Measurements from ENCODE around the gene ZNF419.
"Not testable (repeated sequence)": the region's sequence is repeated elsewhere in the genome, so short reads cannot be mapped to it uniquely, and the experiment has no call there.

The ZNF419 gene

GRCh38 chr19:57487477-57488298, at the start of gene ZNF419:
Gene ZNF419, plus strand, starts transcription at chr19:57487750. Its CDS starts 201 bp downstream, at chr19:57487951.
- DNase-seq (ENCODE audit: low spot score) = peak; percentile 87

- DNase-seq (ENCODE audit: low spot score) = no peak
Measured at GRCh38 chr19:57437931-57438330, 49.6 kb upstream of the ZNF419 start.

- DNase-seq (ENCODE audit: low spot score) = no peak
Measured at GRCh38 chr19:57438925-57439324, 48.6 kb upstream of the ZNF419 start.

- DNase-seq (ENCODE audit: low spot score) = no peak
Measured at GRCh38 chr19:57441979-57442752, 45.4 kb upstream of the ZNF419 start.

- DNase-seq (ENCODE audit: low spot score) = no peak
Measured at GRCh38 chr19:57443121-57443696, 44.3 kb upstream of the ZNF419 start.

- no peak for DNase-seq (ENCODE audit: low spot score)
Measured at GRCh38 chr19:57452307-57452706, 35.2 kb upstream of the ZNF419 start.

GRCh38 chr19:57465680-57466381, 21.7 kb upstream of the ZNF419 start:
- no peak for DNase-seq (ENCODE audit: low spot score)

GRCh38 chr19:57466489-57466888, 21.1 kb upstream of the ZNF419 start:
- no peak for DNase-seq (ENCODE audit: low spot score)

GRCh38 chr19:57473646-57474045, 13.9 kb upstream of the ZNF419 start:
- DNase-seq (ENCODE audit: low spot score) = no peak

- DNase-seq (ENCODE audit: low spot score) = peak; percentile 95
Measured at GRCh38 chr19:57477191-57478008, 10.2 kb upstream of the ZNF419 start, which contains the start of gene ZNF772. Gene ZNF772, minus strand, starts transcription at chr19:57477566. Its CDS starts 257 bp downstream, at chr19:57477309.

GRCh38 chr19:57488299-57488644, 722 bp downstream of the ZNF419 start:
- not testable (repeated sequence) for DNase-seq (ENCODE audit: low spot score)

GRCh38 chr19:57499332-57499679, 11.8 kb downstream of the ZNF419 start:
- not testable (repeated sequence) for DNase-seq (ENCODE audit: low spot score)

- peak; percentile 83 for DNase-seq (ENCODE audit: low spot score)
Measured at GRCh38 chr19:57499680-57500395, 12.3 kb downstream of the ZNF419 start, which contains the start of gene ZNF773. Gene ZNF773, plus strand, starts transcription at chr19:57499938. Its CDS starts 143 bp downstream, at chr19:57500081.

- not testable (repeated sequence) for DNase-seq (ENCODE audit: low spot score)
Measured at GRCh38 chr19:57500400-57500799, 12.8 kb downstream of the ZNF419 start.

GRCh38 chr19:57506163-57506562, 18.6 kb downstream of the ZNF419 start:
- DNase-seq (ENCODE audit: low spot score) = no peak

GRCh38 chr19:57511484-57511883, 23.9 kb downstream of the ZNF419 start:
- DNase-seq (ENCODE audit: low spot score) = no peak

GRCh38 chr19:57512845-57513244, 25.3 kb downstream of the ZNF419 start:
- no peak for DNase-seq (ENCODE audit: low spot score)

GRCh38 chr19:57515255-57515654, 27.7 kb downstream of the ZNF419 start:
- DNase-seq (ENCODE audit: low spot score) = no peak

- DNase-seq (ENCODE audit: low spot score) = not testable (repeated sequence)
Measured at GRCh38 chr19:57518021-57518420, 30.5 kb downstream of the ZNF419 start.

GRCh38 chr19:57527136-57527881, 39.8 kb downstream of the ZNF419 start, which contains the start of gene ZNF549:
Gene ZNF549, plus strand, starts transcription at chr19:57527356. Its CDS starts 218 bp downstream, at chr19:57527574.
- peak; percentile 78 for DNase-seq (ENCODE audit: low spot score)
